ENCODE data around the gene PTGIS. TPM values are rescaled to one million over a fixed set of nuclear protein-coding genes. Genes with fewer than 3 reads are reported as not detected.
A peak's percentile ranks its signal among the peaks of the same experiment; 100 is the strongest.

PTGIS gene
- polyA plus RNA-seq, 2 of the 4 experiments (the other 2 are of a cell fraction): 0.03 to 0.04 TPM

GRCh38 chr20:49477200-49477599 is 90.7 kb downstream of the PTGIS start:
- 64% methylated on average over 3 of the region's 3 CpGs for WGBS (ENCODE audit: missing lambda C conversion rate)
- Histone ChIP-seq H3K9me3 (no peaks in the 10 kb centered on the region), H3K4me2 (no peak overlapping the region), H3K4me1 (0 out of 3 replicates have a peak, but pooled peaks cover 7% of the 10 kb centered on the region), H3K27ac (no peak overlapping the region), H3K4me3 (no peak overlapping the region)
- DNase-seq (ENCODE audit: low read depth in 1 of 2, low spot score in 1 of 2) (no peak), FAIRE-seq (no peak), ATAC-seq (no peak)
- ChIA-PET CTCF (interaction anchor here (0.6 to 13.2 kb wide), 5 partner anchors 11 to 573 kb away, joined by 3 to 291 read pairs (median 5); no protein-coding TSS in a partner anchor), POLR2A (no interaction called here)
- no peak for TF ChIP-seq NR3C1 (IDR thresholded peaks at IDR 0.05)
- no peak for TF ChIP-seq BHLHE40 (IDR thresholded peaks at IDR 0.05; ENCODE audit: low read depth, low read length)
- no peak for TF ChIP-seq JUNB (IDR thresholded peaks at IDR 0.05)
- no peak for TF ChIP-seq ZC3H11A (IDR thresholded peaks at IDR 0.05)
- no peak for TF ChIP-seq CBX8 (IDR thresholded peaks at IDR 0.05)
- no peak for TF ChIP-seq FOSB (CRISPR knock-in tag; IDR thresholded peaks at IDR 0.05)
- no peak for TF ChIP-seq HDAC2 (IDR thresholded peaks at IDR 0.05)

GRCh38 chr20:49476016-49476355 is 92.0 kb downstream of the PTGIS start:
- WGBS (ENCODE audit: missing lambda C conversion rate): 35% methylated on average over 7 of the region's 7 CpGs
- CTCF ChIA-PET: interaction anchor here (1.2 to 13.2 kb wide), 7 partner anchors 8 to 142 kb away, joined by 3 to 291 read pairs (median 5); no protein-coding TSS in a partner anchor

GRCh38 chr20:49475292-49476015 is 92.5 kb downstream of the PTGIS start:
- H3K4me3 ChIP-seq: no peak overlapping the region
- WGBS (ENCODE audit: missing lambda C conversion rate): 59% methylated on average over 6 of the region's 6 CpGs
- no peaks in the 10 kb centered on the region for H3K9me3 ChIP-seq
- ChIA-PET CTCF (interaction anchor here (0.9 to 13.2 kb wide), 8 partner anchors 9 to 142 kb away, joined by 3 to 291 read pairs (median 4); no protein-coding TSS in a partner anchor), POLR2A (no interaction called here)
- DNase-seq (ENCODE audit: low read depth in 1 of 2, low spot score in 1 of 2) (no peak), ATAC-seq (no peak), FAIRE-seq (no peak)
- TF ChIP-seq RFX5 (IDR thresholded peaks at IDR 0.05): no peak
- no peak for TF ChIP-seq HES2 (IDR thresholded peaks at IDR 0.05)
- no peak for TF ChIP-seq MAX (IDR thresholded peaks at IDR 0.05)
- TF ChIP-seq HDAC2 (IDR thresholded peaks at IDR 0.05): no peak
- no peak for TF ChIP-seq ZFP36 (IDR thresholded peaks at IDR 0.05; ENCODE audit: borderline replicate concordance, partially characterized antibody)
- no peak for TF ChIP-seq SREBF2 (IDR thresholded peaks at IDR 0.05)
- TF ChIP-seq NPAS2 (CRISPR knock-in tag; IDR thresholded peaks at IDR 0.05; ENCODE audit: borderline replicate concordance): no peak
- TF ChIP-seq CBX2 (IDR thresholded peaks at IDR 0.05; ENCODE audit: borderline replicate concordance, low read depth): no peak
- no peak for TF ChIP-seq HOXB13 (CRISPR knock-in tag; IDR thresholded peaks at IDR 0.05; ENCODE audit: low read depth)
- no peak for TF ChIP-seq ZC3H11A (IDR thresholded peaks at IDR 0.05)
- no peak for TF ChIP-seq FOSB (CRISPR knock-in tag; IDR thresholded peaks at IDR 0.05)
- no peak for TF ChIP-seq E2F6 (IDR thresholded peaks at IDR 0.05; ENCODE audit: borderline replicate concordance, low read depth)
- no peak for TF ChIP-seq RAD21 (conservative IDR thresholded peaks at IDR 0.05 in 1 of 2, IDR thresholded peaks at IDR 0.05 in 1 of 2)
- TF ChIP-seq JUNB (IDR thresholded peaks at IDR 0.05): no peak
- TF ChIP-seq ATOH8 (CRISPR knock-in tag; IDR thresholded peaks at IDR 0.05; ENCODE audit: low read depth): no peak
- no peak for TF ChIP-seq ESRRA (IDR thresholded peaks at IDR 0.05; ENCODE audit: borderline replicate concordance, low read length)
- TF ChIP-seq HMGXB4 (CRISPR knock-in tag; IDR thresholded peaks at IDR 0.05; ENCODE audit: borderline replicate concordance): no peak
- H3K4me2 ChIP-seq: no peak overlapping the region
- H3K4me1 ChIP-seq: 0 out of 3 replicates have a peak, but pooled peaks cover 7% of the 10 kb centered on the region
- no peak overlapping the region for H3K27ac ChIP-seq

More at GRCh38 chr20:49476016-49476355, 92.0 kb downstream of the PTGIS start:
- no peak for FAIRE-seq
- no peak for ATAC-seq
- no peak for TF ChIP-seq MAX (IDR thresholded peaks at IDR 0.05)
- no peak for TF ChIP-seq MAZ (IDR thresholded peaks at IDR 0.05; ENCODE audit: borderline replicate concordance, low read depth, low read length)
- no peak for TF ChIP-seq CHD2 (IDR thresholded peaks at IDR 0.05; ENCODE audit: low read length, partially characterized antibody)
- TF ChIP-seq FOSL2 (IDR thresholded peaks at IDR 0.05): no peak
- TF ChIP-seq FOSL2 (CRISPR knock-in tag; IDR thresholded peaks at IDR 0.05): peak; percentile 50
- TF ChIP-seq SREBF2 (IDR thresholded peaks at IDR 0.05): no peak
- POLR2A ChIA-PET: no interaction called here
- no peak overlapping the region for H3K27ac ChIP-seq
- no peak overlapping the region for H3K4me2 ChIP-seq
- H3K4me1 ChIP-seq: 0 out of 3 replicates have a peak, but pooled peaks cover 7% of the 10 kb centered on the region
- no peak overlapping the region for H3K4me3 ChIP-seq
- H3K9me3 ChIP-seq: no peaks in the 10 kb centered on the region
- DNase-seq (ENCODE audit: low read depth in 1 of 2, low spot score in 1 of 2): no peak
